Glomerular visceral epithelial cell (primary cell): Measurements from ENCODE around the gene GPR89B.
"Not testable (repeated sequence)": the region's sequence is repeated elsewhere in the genome, so short reads cannot be mapped to it uniquely, and the experiment has no call there.

ENCODE experiments used
- DNase-seq: peaks from one replicate; pipeline ENCODE4 v3.0.0-alpha.2; 2016; ENCODE audit errors: extremely low spot score

GPR89B gene

GRCh38 chr1:147928236-147929132 is at the start of gene GPR89B:
GPR89B (plus strand) TSS chr1:147928420; CDS start chr1:147928537, 117 bp downstream.
- peak; percentile 93 for DNase-seq

GRCh38 chr1:147879911-147880310 is 48.3 kb upstream of the GPR89B start:
- no peak for DNase-seq

- no peak for DNase-seq
Observed at GRCh38 chr1:147882535-147882934, 45.7 kb upstream of the GPR89B start.

- DNase-seq: peak; percentile 62
Observed at GRCh38 chr1:147890177-147890790, 37.9 kb upstream of the GPR89B start.

GRCh38 chr1:147891088-147891487 is 37.1 kb upstream of the GPR89B start:
- no peak for DNase-seq

- no peak for DNase-seq
Observed at GRCh38 chr1:147892216-147892615, 36.0 kb upstream of the GPR89B start.

GRCh38 chr1:147892731-147893214 is 35.4 kb upstream of the GPR89B start:
- peak; percentile 53 for DNase-seq

GRCh38 chr1:147895123-147895522 is 33.1 kb upstream of the GPR89B start:
- DNase-seq: no peak

- no peak for DNase-seq
Observed at GRCh38 chr1:147897029-147897752, 31.0 kb upstream of the GPR89B start.

- DNase-seq: no peak
Observed at GRCh38 chr1:147897789-147898188, 30.4 kb upstream of the GPR89B start.

- peak; percentile 22 for DNase-seq
Observed at GRCh38 chr1:147902253-147902845, 25.9 kb upstream of the GPR89B start, which contains the start of gene GJA8. GJA8 (plus strand) TSS chr1:147902795; CDS start chr1:147907956, 5,161 bp downstream.

- DNase-seq: no peak
Observed at GRCh38 chr1:147904726-147905125, 23.5 kb upstream of the GPR89B start.

GRCh38 chr1:147907786-147908509 is 20.3 kb upstream of the GPR89B start:
- DNase-seq: no peak

GRCh38 chr1:147912553-147912952 is 15.7 kb upstream of the GPR89B start:
- no peak for DNase-seq

- no peak for DNase-seq
Observed at GRCh38 chr1:147913362-147913942, 14.8 kb upstream of the GPR89B start.

GRCh38 chr1:147919896-147920295 is 8.3 kb upstream of the GPR89B start:
- DNase-seq: no peak

GRCh38 chr1:147924813-147925212 is 3.4 kb upstream of the GPR89B start:
- DNase-seq: no peak

GRCh38 chr1:147927215-147927614 is 1.0 kb upstream of the GPR89B start:
- DNase-seq: not testable (repeated sequence)

- DNase-seq: not testable (repeated sequence)
Observed at GRCh38 chr1:147927689-147928088, 531 bp upstream of the GPR89B start.

GRCh38 chr1:147931137-147931536 is 2.9 kb downstream of the GPR89B start:
- DNase-seq: not testable (repeated sequence)

GRCh38 chr1:147935296-147935695 is 7.1 kb downstream of the GPR89B start:
- DNase-seq: not testable (repeated sequence)
